SK-N-SH treated with all-trans-retinoic acid at 6 μM for 48 hours (cell line): ENCODE results near the gene SCN3B.

Source experiments
- RARB ChIP-seq: fragments of 250-450 bp; sonication (Bioruptor Pico); IDR thresholded peaks from 2 replicates; pipeline ENCODE4 v1.8.0; 2021; ENCODE audit warnings: mild to moderate bottlenecking, moderate library complexity
- TSHZ2 ChIP-seq: fragments of 250-450 bp; sonication (Bioruptor Pico); IDR thresholded peaks from 2 replicates; pipeline ENCODE4 v1.5.0; 2020; ENCODE audit warnings: mild to moderate bottlenecking, moderate library complexity
- ZC3H10 ChIP-seq: fragments of 250-450 bp; sonication (Bioruptor Pico); IDR thresholded peaks from 2 replicates; pipeline ENCODE4 v1.5.1; 2021; ENCODE audit warnings: mild to moderate bottlenecking, moderate library complexity
- ZFP30 ChIP-seq: fragments of 450-650 bp; formaldehyde crosslinking; IDR thresholded peaks from 2 replicates; pipeline ENCODE4 v1.5.0; 2022; ENCODE audit warnings: mild to moderate bottlenecking, moderate library complexity
- ZNF8 ChIP-seq: fragments of 450-650 bp; formaldehyde crosslinking; IDR thresholded peaks from 2 replicates; pipeline ENCODE4 v1.5.0; 2020; ENCODE audit warnings: mild to moderate bottlenecking, moderate library complexity

GRCh38 chr11:123652599-123652998 is 1.8 kb downstream of the SCN3B start:
- TF ChIP-seq TSHZ2 (no peak), ZC3H10 (no peak), RARB (CRISPR knock-in tag) (no peak), ZNF8 (CRISPR knock-in tag) (no peak), ZFP30 (CRISPR knock-in tag) (no peak)
